Forelimb muscle (tissue), 1 donor: ENCODE results near the gene PEAK1. TPM values are rescaled to one million over a fixed set of nuclear protein-coding genes. Genes with fewer than 3 reads are reported as not detected.
"Not testable (repeated sequence)": the region's sequence is repeated elsewhere in the genome, so short reads cannot be mapped to it uniquely, and the experiment has no call there.

ENCODE experiments used
- DNase-seq: peaks from one replicate; pipeline ENCODE4 v3.0.0-alpha.2; 2013; ENCODE audit warnings: low read depth
- polyA plus RNA-seq: library from polyadenylated mRNA; unstranded; fragments of 120-200 nt; gene quantifications from one replicate; pipeline ENCODE4 v1.2.1, GENCODE V29; 2013; ENCODE audit not compliant: insufficient read length

PEAK1 gene
- polyA plus RNA-seq, 1 donor, result 35.2 TPM

DNA sequence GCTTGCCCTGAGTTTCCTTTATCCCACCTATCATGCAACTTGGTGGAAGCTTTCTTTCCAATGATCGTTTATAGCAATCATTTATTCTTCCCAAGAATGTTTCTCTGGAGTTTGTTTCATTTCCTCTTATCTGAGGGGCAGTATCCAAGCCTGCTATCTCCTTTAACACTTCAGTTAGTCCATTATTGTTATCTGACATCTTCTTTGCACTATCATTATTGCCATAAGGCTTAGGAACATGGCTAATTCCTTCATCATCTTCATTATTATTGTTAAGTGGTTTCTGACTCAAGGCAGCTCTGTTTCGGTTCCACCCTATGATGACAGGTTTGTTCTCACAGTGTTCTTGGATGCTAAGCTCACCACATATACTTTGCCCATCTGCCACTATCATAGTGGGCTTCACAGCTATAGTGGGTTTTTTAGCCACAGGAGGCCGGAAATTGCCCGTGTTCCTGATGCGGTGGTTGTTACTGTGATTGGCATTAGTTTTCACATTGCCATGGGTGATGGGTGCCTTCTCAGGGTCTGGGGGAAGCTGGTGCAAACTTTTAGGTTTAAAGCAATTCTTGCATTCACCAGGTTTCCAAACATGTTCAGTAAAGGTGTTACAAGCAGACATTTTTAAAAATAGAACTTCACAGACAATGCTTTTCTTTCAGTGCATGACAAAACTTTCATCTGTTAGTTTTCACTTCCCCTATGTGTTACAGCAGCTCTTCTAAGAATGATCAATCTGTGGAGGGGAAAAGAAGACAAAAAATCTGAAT is 238.4 kb downstream of the PEAK1 start:
- DNase-seq, result no peak

GRCh38 chr15:77180757-77181156 is 239.1 kb downstream of the PEAK1 start:
- no peak for DNase-seq

GRCh38 chr15:77180270-77180669 is 239.6 kb downstream of the PEAK1 start:
- DNase-seq, result no peak

DNA sequence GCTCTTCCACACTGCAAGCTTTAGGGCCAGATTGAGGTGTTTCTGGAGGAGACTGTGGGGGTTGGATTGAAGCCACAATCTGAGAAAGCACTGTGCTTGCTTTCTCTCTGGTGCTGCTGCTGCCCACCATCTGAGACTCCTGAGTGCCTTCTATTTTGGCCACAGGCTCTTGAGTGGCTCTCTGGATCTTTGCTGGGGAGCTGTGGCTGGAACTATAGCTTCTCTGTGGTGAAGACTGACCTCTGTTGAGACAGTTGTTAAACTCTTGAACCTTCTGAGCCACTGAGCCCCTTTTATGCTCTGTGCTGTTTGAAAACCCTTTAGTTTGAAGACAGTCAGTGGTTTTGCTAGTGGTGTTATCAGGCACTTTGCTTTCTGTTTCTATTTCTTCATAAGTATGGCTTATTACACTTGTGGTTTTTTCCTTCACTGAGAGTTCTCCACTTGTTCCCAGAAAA is 240.3 kb downstream of the PEAK1 start:
- no peak for DNase-seq

GRCh38 chr15:77178411-77178810 is 241.5 kb downstream of the PEAK1 start:
- no peak for DNase-seq

DNA sequence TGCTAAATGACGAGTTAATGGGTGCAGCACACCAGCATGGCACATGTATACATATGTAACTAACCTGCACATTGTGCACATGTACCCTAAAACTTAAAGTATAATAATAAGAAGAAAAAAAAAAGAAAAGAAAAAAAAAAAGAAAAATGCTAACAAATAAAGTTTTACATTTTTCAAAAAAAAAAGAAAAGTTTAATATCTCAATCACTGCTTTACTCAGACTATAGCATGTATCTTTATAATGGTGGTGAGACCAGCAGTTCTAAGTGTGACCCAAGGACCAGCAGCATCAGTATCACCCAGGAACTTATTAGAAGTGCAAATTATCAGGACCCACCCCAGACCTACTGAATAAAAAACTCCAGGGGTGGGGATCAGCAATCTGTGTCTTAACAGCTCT is 243.8 kb downstream of the PEAK1 start:
- DNase-seq, result not testable (repeated sequence)

GRCh38 chr15:77173487-77173886 is 246.4 kb downstream of the PEAK1 start:
- no peak for DNase-seq

GRCh38 chr15:77171221-77171967 is 248.5 kb downstream of the PEAK1 start:
- DNase-seq, result no peak

DNA sequence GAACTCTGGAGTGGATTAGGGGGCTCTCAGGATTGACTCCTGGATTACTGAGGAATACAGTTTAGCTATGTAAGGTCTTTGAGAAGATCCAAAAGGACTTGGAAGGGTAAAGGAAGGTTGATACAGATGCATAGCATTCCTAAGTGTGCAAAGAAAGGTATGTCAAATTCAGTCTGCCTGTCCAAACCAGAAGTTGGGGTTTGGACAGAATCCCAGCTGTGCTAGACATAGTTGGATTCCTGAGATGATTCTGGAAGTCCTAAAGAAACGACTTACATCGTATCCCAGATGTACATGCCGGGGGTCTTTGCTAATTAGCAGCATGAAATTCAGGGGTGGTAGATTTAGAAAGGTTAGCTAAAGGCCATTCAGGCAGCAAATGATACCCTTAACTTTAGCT is 251.3 kb downstream of the PEAK1 start:
- no peak for DNase-seq

DNA sequence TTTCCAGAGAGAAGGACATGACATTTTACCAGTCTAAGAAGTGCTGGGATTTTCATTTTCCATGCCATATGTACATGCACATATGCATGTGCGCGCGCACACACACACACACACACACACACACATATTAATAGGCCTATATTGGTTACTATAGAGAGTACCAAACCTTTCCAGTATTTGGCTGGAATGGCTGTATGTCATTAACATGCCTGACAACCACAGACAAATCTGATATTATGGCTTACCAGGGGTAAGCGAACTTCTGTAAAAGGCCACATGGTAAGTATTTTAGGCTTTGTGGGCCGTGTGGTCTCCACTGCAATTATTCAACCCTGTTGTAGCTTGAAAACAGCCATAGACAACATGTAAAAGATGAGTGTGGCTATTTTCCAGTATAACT is 251.8 kb downstream of the PEAK1 start:
- DNase-seq, result no peak

- no peak for DNase-seq
These were observed 252.5 kb downstream of the PEAK1 start for GRCh38 chr15:77167406-77167805.

DNA sequence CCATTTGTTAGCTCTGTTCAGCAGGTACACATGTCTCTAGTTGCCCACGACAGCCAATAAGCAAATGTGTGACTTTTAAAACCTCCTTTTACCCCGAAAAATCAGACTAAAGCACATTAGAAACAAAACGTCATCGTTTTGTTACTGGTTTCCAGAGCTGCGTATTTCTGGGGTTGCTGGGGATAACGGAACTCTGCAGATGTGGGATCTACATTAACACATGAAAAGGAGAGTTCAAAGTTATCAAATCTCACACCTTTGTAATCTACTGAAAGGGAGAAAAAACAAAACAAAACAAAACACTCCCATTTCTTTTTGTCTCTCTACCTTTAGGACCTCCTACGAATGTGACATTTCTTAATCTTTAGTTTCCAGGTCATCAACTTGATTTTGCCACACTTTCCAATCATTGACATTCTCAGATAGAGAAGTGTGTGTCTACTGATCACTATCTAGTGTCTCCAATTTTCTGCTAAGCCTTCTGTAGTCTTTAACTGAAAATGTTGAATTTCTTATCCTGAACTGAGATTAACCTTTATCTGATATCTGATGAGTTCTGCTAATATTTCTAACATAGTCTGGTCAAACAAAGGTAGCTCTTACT is 256.0 kb downstream of the PEAK1 start:
- no peak for DNase-seq

GRCh38 chr15:77162872-77163633 is 256.9 kb downstream of the PEAK1 start:
- DNase-seq, result no peak

- DNase-seq, result no peak
These were observed 259.1 kb downstream of the PEAK1 start for GRCh38 chr15:77160562-77161478.

DNA sequence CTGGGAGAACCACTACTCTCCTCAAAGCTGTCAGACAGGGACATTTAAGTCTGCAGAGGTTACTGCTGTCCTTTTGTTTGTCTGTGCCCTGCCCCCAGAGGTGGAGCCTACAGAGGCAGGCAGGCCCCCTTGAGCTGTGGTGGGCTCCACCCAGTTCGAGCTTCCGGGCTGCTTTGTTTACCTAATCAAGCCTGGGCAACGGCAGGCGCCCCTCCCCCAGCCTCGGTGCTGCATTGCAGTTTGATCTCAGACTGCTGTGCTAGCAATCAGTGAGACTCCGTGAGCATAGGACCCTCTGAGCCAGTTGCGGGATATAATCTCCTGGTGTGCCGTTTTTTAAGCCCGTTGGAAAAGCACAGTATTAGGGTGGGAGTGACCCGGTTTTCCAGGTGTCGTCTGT is 263.9 kb downstream of the PEAK1 start:
- not testable (repeated sequence) for DNase-seq

DNA sequence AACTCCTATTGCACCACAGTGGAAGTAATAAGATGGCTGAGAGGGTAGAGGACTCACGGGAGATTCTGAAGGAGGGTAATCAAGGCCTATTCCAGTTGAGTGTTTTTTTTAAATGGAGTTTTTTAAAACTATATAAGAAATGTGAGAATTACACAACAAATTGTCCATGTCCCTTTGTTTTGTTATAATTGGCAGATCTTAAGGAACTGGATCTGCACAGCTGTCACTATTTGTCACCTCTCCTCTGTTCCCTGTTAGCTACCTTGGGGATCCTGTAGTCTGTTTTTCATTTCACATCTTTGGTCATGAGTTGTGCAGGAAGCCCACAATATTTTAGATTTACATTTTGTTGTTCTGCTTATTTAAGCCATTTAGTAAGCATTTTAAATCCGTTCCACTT is 271.7 kb downstream of the PEAK1 start:
- no peak for DNase-seq

DNA sequence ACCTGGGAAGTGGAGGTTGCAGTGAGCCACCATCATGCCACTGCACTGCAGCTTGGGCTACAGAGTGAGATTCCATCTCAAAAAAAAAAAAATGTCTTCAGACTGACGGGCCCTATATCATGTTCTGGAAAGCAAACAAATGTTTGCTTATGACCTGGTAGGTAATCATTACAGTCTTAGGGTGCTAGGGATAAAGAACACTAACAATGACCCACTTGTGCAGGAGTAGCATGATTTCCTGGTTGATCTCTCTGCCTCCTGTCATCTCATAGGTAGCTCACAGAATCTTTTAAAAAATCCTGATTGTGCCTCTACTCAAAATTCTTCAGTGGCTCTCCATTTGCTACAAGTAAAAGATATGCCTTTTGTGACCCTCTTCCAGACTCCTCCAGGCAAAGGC is 274.5 kb downstream of the PEAK1 start:
- DNase-seq, result no peak

DNA sequence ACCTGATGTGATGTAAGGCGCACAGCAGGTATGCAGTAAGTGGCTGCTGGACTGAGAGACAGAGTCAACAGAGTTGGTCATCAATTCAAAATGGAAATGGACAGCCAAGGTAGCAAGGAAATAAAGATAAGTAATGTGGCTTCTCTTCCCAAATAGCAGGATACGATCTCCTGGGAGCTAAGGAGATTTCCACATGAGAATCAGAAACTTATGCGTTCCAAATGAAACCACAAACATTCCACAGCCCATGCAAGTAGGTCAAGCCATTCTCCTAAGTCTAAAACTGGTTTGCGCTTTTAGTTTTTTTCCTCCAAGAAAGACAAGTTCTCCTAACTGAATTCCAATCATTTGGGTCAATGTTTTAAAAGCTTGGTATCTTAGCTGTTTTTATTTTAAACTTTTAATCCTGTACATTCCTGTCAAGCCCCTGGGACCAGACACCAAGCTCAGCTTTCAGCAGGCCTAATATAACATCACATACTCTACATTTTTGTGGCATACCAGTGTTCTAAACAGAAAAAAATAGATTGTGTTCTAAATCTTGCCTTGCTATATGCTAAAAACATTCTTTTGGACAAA is 275.3 kb downstream of the PEAK1 start:
- no peak for DNase-seq

GRCh38 chr15:77144026-77144425 is 275.9 kb downstream of the PEAK1 start:
- no peak for DNase-seq

DNA sequence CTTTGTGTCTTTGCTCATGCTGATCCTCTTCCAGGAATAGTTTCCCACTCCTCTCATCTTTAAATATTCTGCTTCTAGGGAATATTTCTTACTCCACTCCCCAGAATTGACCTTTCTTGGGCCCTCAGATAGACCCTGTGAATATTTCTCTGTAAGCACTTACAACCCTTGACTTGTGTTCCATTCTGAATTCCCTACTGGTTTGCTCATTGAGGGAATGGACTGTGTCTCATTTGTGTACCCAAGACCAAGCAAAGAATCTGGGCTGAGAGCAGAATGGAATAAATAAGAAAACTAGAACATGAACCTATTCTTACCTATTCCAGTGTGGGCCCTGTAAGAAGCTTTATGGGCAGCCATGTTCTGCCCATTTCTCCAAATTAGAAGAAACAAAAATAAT is 276.3 kb downstream of the PEAK1 start:
- DNase-seq, result no peak

- DNase-seq, result no peak
These were observed 276.7 kb downstream of the PEAK1 start for GRCh38 chr15:77143191-77143590.
